ENCODE results near the gene ZDHHC14.

DNA sequence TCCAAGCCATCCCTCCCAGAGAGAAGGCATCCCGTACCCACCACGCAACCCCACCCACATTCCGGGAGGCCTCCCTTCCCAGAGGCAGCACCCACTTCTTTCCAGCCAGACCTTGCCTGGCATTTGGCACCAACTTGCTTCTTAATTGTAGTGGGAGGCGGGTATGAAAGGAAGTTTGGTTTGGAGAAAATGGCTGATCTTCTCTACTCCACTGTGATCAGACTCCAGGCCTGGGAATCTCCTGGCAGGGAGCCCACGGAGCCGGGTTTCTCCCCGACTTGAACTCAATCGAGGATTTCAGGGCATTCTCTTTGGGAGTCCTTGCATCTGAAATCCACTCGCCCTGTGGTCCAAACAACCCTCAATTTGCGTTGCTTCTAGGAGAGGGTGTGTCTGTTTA is 107.1 kb downstream of the ZDHHC14 start:
- TF ChIP-seq, protein P1, sequence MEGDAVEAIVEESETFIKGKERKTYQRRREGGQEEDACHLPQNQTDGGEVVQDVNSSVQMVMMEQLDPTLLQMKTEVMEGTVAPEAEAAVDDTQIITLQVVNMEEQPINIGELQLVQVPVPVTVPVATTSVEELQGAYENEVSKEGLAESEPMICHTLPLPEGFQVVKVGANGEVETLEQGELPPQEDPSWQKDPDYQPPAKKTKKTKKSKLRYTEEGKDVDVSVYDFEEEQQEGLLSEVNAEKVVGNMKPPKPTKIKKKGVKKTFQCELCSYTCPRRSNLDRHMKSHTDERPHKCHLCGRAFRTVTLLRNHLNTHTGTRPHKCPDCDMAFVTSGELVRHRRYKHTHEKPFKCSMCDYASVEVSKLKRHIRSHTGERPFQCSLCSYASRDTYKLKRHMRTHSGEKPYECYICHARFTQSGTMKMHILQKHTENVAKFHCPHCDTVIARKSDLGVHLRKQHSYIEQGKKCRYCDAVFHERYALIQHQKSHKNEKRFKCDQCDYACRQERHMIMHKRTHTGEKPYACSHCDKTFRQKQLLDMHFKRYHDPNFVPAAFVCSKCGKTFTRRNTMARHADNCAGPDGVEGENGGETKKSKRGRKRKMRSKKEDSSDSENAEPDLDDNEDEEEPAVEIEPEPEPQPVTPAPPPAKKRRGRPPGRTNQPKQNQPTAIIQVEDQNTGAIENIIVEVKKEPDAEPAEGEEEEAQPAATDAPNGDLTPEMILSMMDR (IDR thresholded peaks at IDR 0.05): no peak
- TF ChIP-seq POLR2A (IDR thresholded peaks at IDR 0.05): no peak

All from vagina (tissue), 2 donors.